ENCODE data around the gene ZNF205. TPM values are rescaled to one million over a fixed set of nuclear protein-coding genes. Genes with fewer than 3 reads are reported as not detected.
A peak's percentile ranks its signal among the peaks of the same experiment; 100 is the strongest.

Gene ZNF205
- total and polyA plus RNA-seq, 9 of the 15 experiments (the other 6 are each of a cell fraction or from before 2014, with no cell fraction given) = 2.4 to 11.8 (median 5.1) TPM; not detected in 2

- TF ChIP-seq PRDM10 (IDR thresholded peaks at IDR 0.05; ENCODE audit: partially characterized antibody) = peak; percentile 9
- peak in 1 of 2 experiments; percentile 86; a peak in 2 of 3 replicates for TF ChIP-seq CBX3 (IDR thresholded peaks at IDR 0.05; ENCODE audit: borderline replicate concordance in 1 of 2, low read length in 2 of 2)
- no peak for TF ChIP-seq SAFB (IDR thresholded peaks at IDR 0.05; ENCODE audit: borderline replicate concordance, low read depth, low read length)
- TF ChIP-seq NFYB (IDR thresholded peaks at IDR 0.05; ENCODE audit: extremely low read depth, insufficient read length) = no peak
- TF ChIP-seq TCF15 (CRISPR knock-in tag; IDR thresholded peaks at IDR 0.05) = no peak
- no peak for TF ChIP-seq PCBP1 (IDR thresholded peaks at IDR 0.05; ENCODE audit: low read depth, low read length, poor library complexity, severe bottlenecking)
- peak; percentile 79 for TF ChIP-seq ARID4B (CRISPR knock-in tag; IDR thresholded peaks at IDR 0.05)
- peak; percentile 83 for TF ChIP-seq TEAD4 (IDR thresholded peaks at IDR 0.05; ENCODE audit: low read length)
- TF ChIP-seq TEAD4 (CRISPR knock-in tag; IDR thresholded peaks at IDR 0.05; ENCODE audit: borderline replicate concordance) = no peak
- TF ChIP-seq CCAR2 (IDR thresholded peaks at IDR 0.05; ENCODE audit: low read depth, low read length) = no peak
- no peak for TF ChIP-seq FOXJ3 (CRISPR knock-in tag; IDR thresholded peaks at IDR 0.05)
- TF ChIP-seq CC2D1A (IDR thresholded peaks at IDR 0.05) = 0 out of 2 replicates have a peak, but pooled peaks have one; percentile 24
- no peak for TF ChIP-seq ZNF212 (CRISPR knock-in tag; IDR thresholded peaks at IDR 0.05)
- TF ChIP-seq RNF2 (IDR thresholded peaks at IDR 0.05) = peak; percentile 66
- no peak for TF ChIP-seq NCOA2 (IDR thresholded peaks at IDR 0.05; ENCODE audit: partially characterized antibody in 2 of 2)
- peak; percentile 6; the same call in 1 of the 2 replicates for TF ChIP-seq NR2C1 (IDR thresholded peaks at IDR 0.05)
- TF ChIP-seq NR2C1 (tag; IDR thresholded peaks at IDR 0.05) = no peak
- TF ChIP-seq JUN (IDR thresholded peaks at IDR 0.05; ENCODE audit: borderline replicate concordance, low read depth, low read length) = peak; percentile 26; the same call in 1 of the 2 replicates
- no peak; the same call in 1 of the 2 replicates for TF ChIP-seq JUN (CRISPR knock-in tag; IDR thresholded peaks at IDR 0.05; ENCODE audit: borderline replicate concordance)
- TF ChIP-seq MTA2 (IDR thresholded peaks at IDR 0.05; ENCODE audit: low read depth) = 0 out of 2 replicates have a peak, but pooled peaks have one; percentile 30
- no peak for TF ChIP-seq SLC30A9 (CRISPR knock-in tag; IDR thresholded peaks at IDR 0.05)
Measured at GRCh38 chr16:3152277-3152990, 40.0 kb downstream of the ZNF205 start (continued).
